HG02840 (cell line): ENCODE measurements around the gene PRR16.
"Not testable (repeated sequence)": the region's sequence is repeated elsewhere in the genome, so short reads cannot be mapped to it uniquely, and the experiment has no call there.

Experiments used
- ATAC-seq: cut with Tn5 transposase; IDR thresholded peaks from one replicate; pipeline ENCODE4 v1.9.1; 2021; ENCODE audit warnings: mild to moderate bottlenecking, moderate library complexity, moderate number of reproducible peaks; ENCODE audit not compliant: unreplicated experiment, low FRiP score

Gene PRR16

DNA sequence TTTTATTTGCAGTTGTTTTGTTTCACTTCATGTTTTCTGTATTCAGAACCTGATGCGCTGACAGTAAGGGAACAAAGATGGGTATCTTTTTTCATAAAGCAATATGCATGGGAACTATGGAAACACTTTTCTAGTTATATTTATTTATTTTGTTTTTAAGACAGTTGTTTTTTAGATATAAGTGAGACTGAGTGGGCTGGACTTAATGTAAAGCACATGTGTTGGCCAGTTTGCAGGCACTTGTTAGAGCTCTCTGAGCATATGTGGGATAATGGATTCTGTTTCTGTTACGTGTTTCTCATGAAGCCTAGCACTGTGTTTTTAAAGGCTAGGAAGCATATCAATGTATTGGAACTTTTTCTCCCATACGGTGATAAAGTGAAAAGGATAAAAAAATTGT, 164.1 kb downstream of the PRR16 start:
- ATAC-seq, result no peak

DNA sequence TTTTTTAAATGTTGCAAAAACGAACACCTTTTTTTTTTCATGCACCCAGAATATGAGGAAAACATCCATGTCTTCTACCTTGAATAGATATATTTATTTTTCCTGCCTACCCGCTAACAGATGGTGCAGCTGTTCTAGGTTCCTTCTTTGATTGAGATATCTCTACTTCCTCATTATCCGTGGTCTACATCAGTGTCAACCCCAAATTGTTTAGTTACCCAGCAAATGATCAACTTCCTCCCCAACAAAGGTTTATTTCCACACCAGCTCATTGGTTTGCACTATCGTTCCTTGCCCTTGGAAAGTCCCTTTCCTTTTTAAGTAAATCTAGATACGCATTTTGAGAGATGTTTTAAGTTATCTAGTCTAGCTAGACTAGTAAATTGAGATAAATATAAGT, 166.4 kb downstream of the PRR16 start:
- no peak for ATAC-seq

DNA sequence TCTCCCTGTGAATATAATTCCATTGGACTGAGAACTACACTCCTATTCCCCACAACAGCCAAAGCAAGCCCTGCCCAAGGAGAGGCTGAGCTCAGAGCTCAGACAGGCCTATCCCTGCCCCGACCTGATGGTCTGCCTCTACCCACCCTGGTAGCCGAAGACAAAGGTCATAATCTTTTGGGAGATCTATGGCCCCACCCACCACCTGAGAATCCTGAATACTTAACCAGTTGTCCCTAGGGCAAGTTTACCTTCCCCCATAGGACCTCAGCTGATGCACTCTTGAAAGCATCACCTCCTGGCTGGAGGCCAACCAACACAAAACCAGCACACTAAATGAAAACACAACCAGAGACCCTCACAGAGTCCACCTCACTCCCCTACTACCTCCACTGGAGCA, 167.5 kb downstream of the PRR16 start:
- no peak for ATAC-seq

DNA sequence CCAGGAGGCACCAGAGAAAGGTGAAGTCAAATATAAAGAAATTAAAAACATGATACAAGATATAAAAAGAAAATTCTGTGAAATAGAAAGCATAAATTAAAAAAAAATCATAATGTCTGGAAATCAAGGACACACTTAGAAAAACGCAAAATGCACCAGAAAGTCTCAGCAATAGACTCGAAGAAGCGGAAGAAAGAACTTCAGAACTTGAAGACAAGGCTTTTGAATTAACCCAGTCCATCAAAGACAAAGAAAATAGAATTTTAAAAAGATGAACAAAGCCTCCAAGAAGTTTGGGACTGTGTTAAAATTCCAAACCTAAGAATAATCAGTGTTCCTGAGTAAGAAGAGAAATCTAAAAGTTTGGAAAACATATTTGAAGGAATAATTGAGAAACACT, 168.3 kb downstream of the PRR16 start:
- no peak for ATAC-seq

DNA sequence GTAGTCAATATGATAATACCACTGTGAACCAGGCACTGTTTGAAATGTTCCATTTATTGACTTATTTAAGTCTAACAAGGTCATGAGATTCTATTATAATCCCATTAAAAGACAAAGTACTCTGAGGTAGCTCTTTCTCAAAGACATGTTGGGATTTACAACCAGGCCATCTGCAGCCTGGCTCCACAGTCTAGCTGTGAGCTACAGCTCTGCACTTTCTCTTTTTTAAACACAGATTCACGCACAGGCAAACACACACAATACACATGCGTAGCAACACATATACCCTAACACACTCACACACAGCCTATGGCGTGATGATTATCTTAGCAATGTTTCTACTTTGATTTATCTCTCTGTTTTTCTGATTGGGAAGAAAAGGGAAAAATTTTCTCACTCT, 174.3 kb downstream of the PRR16 start:
- ATAC-seq, result no peak

DNA sequence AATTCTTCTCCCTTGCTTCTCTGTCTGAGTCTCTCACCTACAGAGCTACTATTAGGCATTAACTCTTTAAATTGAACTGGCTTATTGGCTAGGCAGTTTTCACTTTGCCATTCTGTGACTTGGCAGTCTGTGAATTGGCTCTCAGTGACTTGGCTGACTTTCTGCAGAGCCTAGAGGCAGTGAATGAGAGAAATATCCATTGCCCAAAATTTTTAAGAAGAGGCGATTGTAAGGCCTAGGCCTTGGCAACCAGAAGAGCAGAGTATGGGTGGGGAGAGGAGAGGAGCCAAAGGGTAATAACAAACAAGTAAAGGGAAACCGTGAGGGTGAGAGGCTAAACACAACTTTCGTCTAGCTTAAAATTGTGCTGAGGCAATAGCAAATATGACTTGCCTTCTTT, 176.7 kb downstream of the PRR16 start:
- no peak for ATAC-seq

DNA sequence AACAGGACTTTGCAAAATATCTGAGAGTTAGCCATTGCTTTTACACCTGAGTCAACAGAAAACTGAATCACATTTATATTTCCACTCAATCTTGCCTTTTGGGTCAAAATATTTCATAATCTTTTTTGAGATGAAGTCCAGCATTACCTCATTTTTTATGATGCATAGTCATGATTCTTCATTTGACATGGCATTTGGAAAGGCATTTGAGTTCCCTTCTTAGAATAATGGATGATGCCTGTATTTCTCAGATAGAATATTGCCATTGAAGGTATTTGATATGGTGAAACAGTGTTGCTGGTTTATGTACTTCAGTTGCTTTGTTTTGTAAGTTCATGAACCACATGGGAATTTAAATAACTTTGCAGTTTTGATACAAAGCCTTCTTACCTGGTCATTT, 180.4 kb downstream of the PRR16 start:
- ATAC-seq, result no peak

DNA sequence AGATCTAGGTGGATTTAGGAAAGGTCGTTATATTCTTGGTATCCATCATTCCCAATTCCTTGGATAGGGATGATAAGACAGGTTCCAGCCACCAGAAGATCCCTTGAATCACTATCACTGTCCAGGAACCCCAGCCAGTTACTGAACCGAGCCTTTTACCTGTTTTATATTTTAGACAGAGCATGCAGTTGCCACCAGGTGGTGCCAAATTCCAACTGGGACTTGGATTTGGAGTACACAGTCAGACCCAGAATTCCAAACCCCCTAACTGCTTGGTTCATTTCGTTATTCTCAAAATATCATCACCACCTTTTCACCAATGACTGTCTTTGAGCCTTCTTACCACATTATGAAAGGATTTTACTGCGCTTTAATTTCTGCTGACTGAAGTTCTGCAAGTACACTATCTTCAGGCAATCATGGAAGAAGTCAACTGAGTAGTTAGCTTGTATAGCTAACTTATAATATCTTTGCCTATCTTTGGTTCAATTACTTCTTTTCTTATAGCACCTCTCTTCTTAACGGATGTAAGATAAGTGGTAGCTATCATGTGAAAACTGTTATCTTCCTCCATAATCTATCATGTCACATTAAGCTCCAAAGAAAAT, 191.8 kb downstream of the PRR16 start:
- ATAC-seq, result no peak

DNA sequence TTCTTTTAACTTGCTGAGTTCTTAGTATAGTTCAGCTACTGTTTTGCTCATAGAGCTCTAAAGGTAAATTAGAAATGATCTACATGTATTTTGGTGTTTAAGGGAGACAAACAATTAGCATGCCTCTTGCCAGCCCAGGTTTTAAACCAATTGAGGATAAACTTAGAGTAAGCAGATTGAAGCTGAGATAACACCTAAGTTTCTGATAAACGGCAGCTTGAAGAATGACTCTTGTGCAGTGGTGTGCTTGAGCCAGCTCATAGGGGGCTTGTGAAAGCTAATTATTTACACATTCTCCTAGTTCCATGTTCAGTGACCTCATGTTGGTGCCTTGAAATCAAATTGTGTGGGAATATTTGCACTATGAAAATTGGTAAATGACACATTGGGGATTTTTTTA, 193.0 kb downstream of the PRR16 start:
- ATAC-seq, result no peak

DNA sequence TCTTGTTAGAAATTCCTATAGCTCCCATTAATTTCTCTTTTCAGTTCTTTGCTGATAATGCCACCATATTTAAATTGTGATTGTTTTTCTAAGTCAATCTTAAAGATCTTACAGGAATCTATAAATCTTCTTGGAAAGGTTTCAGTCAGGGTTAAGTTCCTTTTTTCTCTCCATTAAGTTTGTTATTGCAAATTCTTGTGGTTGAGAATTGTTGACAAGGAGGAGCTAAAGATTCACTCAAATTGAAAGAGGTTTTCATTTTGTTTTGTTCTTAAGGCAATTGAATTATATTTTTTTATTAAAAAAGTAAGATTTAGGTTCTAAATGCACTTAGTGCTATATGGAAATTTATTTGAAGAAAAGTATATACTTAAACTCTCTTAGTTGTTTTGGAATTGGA, 213.4 kb downstream of the PRR16 start:
- no peak for ATAC-seq

DNA sequence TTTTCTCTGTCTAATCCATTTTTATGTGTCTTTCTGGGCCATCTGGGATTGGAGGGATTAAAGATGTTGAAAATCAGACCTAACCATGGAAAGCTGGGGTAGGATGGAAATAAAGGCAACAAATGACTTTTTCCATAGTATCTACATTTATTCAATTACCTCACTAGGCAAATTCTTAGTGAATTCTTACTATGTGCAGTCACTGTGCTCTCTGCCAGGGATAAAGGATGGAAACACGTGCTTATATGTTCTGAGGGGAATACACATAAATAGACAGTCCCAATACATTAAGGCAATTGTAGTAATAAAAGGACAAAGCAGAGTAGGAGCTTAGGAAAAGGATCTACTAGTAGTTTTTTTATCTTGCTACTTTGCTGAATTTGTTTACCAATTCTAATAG, 214.2 kb downstream of the PRR16 start:
- no peak for ATAC-seq

DNA sequence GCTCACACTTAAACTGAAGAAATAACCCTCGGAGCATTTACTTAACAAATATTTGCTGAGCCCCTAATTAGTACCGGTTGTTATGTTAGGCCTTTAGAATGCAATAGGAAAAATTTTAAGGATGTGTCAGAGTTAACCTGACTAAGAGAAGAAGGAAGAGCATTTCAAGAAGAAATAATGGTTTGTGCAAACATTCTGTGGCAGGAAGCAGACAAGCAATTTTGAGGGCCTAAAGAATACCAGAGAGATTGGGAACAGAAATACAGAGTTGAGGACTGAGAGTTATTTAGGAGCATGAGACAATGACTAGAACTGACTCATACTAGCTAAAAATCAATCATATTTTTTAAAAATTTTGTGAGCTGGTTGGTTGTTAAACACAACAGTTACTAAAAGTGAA, 218.8 kb downstream of the PRR16 start:
- ATAC-seq, result no peak

DNA sequence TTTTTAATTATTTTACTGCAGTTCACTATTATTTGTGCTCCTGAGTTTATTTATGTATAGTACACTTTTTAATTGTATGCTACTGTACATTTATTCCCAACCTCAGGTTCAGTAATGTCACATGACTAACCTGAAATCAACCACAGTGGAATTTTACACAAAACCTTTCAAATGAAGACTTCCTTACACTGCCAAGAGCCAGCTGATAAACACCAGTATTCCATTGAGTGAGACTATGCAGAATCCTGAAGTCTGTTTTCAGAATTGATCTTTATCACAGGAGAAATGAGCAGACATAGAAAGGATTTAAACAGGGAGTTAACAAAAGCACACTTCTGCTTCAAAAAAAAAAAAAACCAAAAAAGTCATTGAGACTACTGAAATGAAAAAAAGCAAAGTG, 219.5 kb downstream of the PRR16 start:
- no peak for ATAC-seq

DNA sequence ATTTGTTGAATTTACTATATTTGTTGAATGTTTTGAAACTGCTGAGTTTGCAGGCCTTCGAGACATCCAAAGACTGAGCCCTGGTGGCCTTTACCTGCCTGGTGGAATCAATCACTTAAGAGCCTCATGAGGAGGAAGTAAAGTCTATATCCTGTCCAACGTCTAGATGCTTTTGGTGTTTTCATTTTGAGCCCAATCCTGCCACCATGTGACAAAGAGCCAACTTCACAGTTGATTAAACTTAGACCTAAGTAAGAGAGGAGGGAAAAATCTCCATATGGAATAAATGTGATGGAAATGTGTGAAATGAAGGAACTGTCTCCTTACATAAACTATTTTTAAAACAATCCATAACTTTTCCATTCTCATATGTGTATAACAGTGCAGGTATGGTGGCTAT, 220.1 kb downstream of the PRR16 start:
- ATAC-seq, result no peak

DNA sequence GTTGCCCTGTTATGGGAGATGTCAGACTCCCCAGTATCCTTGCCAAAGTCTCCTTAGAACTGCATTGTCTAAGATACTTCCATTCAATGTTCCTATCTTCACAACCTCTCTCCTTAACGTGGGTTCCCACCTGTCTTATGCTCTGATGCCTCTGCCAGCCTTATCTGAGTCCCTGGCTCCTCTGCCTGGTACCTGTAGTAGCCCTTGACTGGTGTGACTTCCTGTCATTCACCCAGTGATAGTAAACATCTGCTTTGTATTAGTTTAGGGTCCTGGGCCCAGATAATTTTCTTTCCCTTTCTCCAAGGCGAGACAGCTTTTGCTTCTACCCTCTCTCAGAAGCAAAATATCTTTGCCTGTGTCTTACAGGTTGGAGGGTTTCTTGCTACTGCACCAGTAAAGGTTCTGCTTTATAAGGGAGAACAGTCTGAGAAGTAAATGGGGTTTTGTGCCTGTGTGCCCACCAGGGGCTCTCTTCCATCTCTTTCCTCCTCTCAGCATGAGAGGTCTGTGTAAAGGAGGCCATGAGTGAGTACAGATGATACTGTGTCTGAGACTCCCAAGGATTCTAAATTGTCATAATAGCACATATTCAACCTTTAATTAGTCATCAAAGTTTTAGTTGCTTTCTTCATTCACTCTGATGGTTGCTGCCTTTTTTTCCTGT, 220.8 kb downstream of the PRR16 start:
- ATAC-seq, result no peak

DNA sequence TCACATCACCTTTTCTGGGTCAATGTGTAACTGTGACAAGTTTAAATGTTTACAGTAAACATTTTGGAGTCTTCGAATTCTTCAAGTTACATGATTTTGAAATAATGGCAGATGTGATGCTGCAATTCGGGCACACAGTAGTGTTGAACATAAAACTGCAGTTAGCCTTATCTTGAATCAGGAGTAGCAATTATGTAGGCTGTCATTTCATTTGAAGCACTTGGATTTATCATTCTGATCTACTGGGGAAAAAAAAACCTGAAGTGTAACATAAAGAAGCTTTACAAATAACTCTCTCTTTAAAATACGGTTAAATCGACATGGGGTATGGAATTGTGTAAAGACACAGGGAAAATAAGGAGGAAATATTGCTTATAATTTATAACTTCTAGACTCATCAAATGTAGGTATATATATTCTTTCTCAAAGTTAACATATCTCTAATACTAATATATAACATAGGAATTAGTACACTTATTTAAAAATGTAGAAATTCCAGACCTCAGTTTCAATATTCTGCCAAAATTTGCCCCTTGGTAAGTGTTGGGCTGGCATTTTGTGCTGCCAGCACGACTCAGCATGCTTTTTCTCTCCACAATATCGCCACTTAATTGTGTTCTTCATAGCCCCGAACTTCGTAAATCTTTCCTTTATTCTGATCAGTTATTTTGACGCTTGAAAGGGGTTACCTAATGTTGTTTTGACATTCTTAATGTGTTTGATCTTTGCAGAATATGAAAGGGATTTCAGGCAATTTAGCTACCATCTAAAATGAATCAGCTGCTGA, 226.7 kb downstream of the PRR16 start:
- no peak for ATAC-seq

DNA sequence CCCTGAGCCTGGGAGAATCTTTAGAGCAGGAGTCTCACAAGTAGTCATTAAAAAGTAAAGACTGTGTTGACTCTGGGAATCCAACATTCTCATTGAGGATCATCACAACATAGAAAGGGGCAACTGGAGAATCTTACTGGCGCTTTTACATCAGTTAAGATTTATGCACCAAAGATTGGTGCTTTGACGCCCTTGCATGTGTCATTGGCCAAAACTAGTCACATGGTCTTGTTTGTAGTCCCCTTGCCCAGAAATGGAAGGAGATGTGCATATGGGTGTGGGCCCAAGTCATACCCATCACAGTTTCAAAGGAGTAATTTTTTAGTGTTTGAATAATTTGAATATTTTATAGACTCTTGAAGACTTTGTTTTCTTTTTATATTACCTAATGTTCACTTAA, 228.2 kb downstream of the PRR16 start:
- ATAC-seq, result no peak

DNA sequence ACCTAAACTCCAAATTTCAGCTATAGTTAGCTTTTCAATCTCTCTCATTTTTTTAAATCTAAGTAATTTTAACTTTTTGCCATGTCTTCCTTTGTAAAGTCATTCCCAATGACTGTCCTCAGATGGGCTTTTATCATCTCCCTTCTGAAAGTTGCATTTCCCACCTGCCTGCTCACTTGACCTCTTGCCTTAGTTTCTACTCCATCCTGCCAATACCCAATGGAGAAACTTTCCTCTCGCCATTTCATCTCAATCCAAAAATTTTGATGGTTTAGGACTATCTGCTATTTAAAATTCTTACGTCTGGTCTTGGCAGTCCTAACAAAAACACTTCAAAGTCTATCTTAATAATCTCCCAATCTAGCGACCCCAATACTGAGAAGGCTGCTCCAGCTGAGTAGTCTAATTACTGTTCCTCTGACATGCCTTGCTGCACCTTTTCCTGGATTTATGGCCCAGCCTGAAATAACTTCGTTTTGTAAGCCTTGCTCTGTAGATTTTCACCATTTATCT, 231.3 kb downstream of the PRR16 start:
- ATAC-seq, result no peak

DNA sequence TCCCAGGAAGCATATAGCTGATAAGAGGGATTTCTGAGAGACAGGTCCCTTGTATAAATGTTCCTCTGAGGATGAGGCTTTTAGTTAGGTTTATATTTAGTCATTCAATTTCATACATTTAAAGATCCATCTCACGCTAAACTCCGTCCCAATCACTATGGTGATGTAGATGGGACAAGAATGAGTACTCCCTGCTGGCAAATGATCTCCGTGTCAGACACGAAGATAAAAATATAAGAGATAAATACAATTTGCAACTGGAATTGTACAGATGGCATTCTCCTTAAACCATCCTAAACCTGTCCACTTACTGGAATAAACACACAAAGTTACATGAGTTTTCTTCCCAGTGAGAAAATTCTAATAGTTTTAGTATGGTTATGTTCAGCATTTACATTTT, 233.0 kb downstream of the PRR16 start:
- ATAC-seq, result no peak

DNA sequence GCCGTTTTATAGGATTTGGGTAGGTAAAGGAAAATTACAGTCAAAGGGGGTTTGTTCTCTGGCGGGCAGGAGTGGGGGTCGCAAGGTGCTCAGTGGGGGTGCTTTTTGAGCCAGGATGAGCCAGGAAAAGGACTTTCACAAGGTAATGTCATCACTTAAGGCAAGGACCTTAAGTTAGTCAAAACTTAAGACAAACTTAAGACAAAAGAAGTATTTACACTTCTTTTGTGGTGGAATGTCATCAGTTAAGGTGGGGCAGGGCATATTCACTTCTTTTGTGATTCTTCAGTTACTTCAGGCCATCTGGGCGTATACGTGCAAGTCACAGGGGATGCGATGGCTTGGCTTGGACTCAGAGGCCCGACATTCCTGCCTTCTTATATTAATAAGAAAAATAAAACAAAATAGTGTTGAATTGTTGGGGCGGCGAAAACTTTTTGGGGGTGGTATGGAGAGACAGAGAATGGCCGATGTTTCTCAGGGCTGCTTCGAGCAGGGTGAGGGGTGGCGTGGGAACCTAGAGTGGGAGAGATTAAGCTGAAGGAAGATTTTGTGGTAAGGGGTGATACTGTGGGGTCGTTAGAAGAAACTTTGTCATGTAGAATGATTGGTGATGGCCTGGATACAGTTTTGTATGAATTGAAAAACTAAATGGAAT, 233.7 kb downstream of the PRR16 start:
- ATAC-seq, result not testable (repeated sequence)

DNA sequence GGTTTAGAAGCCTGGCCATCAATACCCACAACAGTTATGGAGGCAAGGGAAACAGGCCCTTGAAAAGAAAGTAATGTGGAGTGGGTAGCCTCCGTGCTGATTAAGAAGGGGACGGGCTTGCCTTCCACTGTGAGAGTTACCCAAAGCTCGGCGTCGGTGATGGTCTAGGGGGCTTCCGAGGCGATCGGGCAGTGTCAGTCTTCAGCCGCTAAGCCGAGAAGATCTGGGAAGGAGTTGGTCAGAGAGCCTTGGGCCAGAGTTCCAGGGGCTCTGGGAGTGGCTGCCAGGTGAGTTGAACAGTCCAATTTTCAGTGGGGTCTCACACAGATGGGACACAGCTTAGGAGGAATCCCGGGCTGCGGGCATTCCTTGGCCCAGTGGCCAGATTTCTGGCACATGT, 236.6 kb downstream of the PRR16 start:
- ATAC-seq, result not testable (repeated sequence)
